Esophagus muscularis mucosa (tissue), 4 donors: ENCODE results near the gene ZNF362. TPM values are rescaled to one million over a fixed set of nuclear protein-coding genes. Genes with fewer than 3 reads are reported as not detected.

ENCODE experiments used
- DNase-seq: peaks from one replicate; pipeline ENCODE4 v3.0.0-alpha.2; 2017; ENCODE audit errors: extremely low spot score
- H3K27ac ChIP-seq, 4 donors: fragments of 200-600 bp; sonication (generic); replicated peaks in 1 of 4; 1 replicate in 3 of 4; 2 replicates in 1 of 4; pipeline ENCODE4 v1.5.1; 2016 to 2019; ENCODE audit warnings: mild to moderate bottlenecking in 1 of 4
- H3K27me3 ChIP-seq, 4 donors: fragments of 200-600 bp; sonication (generic); one replicate each; pipeline versions ENCODE4 v1.5.1 to v1.6.0; 2016 to 2019
- H3K36me3 ChIP-seq, 4 donors: fragments of 200-600 bp; sonication (generic); one replicate each; pipeline ENCODE4 v1.5.1; 2016 to 2019
- H3K4me1 ChIP-seq, 4 donors: fragments of 200-600 bp; sonication (generic); one replicate each; pipeline ENCODE4 v1.5.1; 2016 to 2019
- H3K4me3 ChIP-seq, 4 donors: fragments of 200-600 bp; sonication (generic); 1 replicate in 2 of 4; 2 replicates in 2 of 4; pipeline ENCODE4 v1.5.1; 2016 to 2019; ENCODE audit warnings: mild to moderate bottlenecking in 4 of 4, moderate library complexity in 1 of 4
- H3K9me3 ChIP-seq, 4 donors: fragments of 200-600 bp; sonication (generic); 1 replicate in 3 of 4; 2 replicates in 1 of 4; pipeline ENCODE4 v1.5.1; 2016 to 2019
- CTCF ChIP-seq, 3 experiments: fragments of 200-600 bp in 2 of 3; fragments of 450-650 bp in 1 of 3; sonication (generic) in 2 of 3; IDR thresholded peaks; one replicate each; pipeline ENCODE4 v1.5.1; 2017 to 2019; ENCODE audit warnings: antibody characterized with exemption in 3 of 3, mild to moderate bottlenecking in 2 of 3, moderate library complexity in 1 of 3
- EP300 ChIP-seq: sonication (generic); formaldehyde crosslinking; IDR thresholded peaks from one replicate; pipeline ENCODE4 v1.6.1; 2017; ENCODE audit warnings: antibody characterized with exemption
- POLR2A ChIP-seq: fragments of 450-650 bp; IDR thresholded peaks from one replicate; pipeline ENCODE4 v1.6.1; 2017; ENCODE audit warnings: antibody characterized with exemption, moderate library complexity, mild to moderate bottlenecking, low read depth
- POLR2AphosphoS5 ChIP-seq, 2 donors: sonication (generic); formaldehyde crosslinking; IDR thresholded peaks; one replicate each; pipeline ENCODE4 v1.6.1; 2017; ENCODE audit warnings: antibody characterized with exemption in 2 of 2
- WGBS: methylation state at CpG from one replicate; pipeline ENCODE4 v1.1.5; 2018; 5-methylcytosine and 5-hydroxymethylcytosine counted together
- intact Hi-C: fragments of 100-400 bp; cut with DNase I; formaldehyde crosslinking; loops from one replicate; pipeline ENCODE4 v1.15.1; 2023
- total RNA-seq, 4 donors: library from RNA; depleted of rRNA; stranded (reverse); fragments of >200 nt; gene quantifications; one replicate each; pipeline versions ENCODE4 v1.1.0 to v1.2.1, GENCODE V29; 2016

Gene ZNF362
- total RNA-seq, 4 donors from 2014 or later, result 17.2 to 35.3 (median 25.1) TPM

GRCh38 chr1:33276573-33277298 lies 20.4 kb downstream of the ZNF362 start:
- intact Hi-C loops, result no loop called here
- Histone ChIP-seq H3K27ac (no peak overlapping the region), H3K4me1 (peaks cover 0 to 15% (median 9%) of the 10 kb centered on the region in 4 donors), H3K9me3 (no peaks in the 10 kb centered on the region), H3K36me3 (peaks cover 27 to 60% (median 57%) of the 10 kb centered on the region in 4 donors), H3K27me3 (no peaks in the 10 kb centered on the region), H3K4me3 (no peak overlapping the region)
- 86% methylated on average over 22 of the region's 30 CpGs for WGBS
- DNase-seq, result no peak
- TF ChIP-seq EP300, result no peak
- TF ChIP-seq CTCF (IDR thresholded peaks at IDR 0.05), result no peak
- TF ChIP-seq POLR2A, result no peak
- TF ChIP-seq POLR2AphosphoS5 (IDR thresholded peaks at IDR 0.05), result no peak

DNA sequence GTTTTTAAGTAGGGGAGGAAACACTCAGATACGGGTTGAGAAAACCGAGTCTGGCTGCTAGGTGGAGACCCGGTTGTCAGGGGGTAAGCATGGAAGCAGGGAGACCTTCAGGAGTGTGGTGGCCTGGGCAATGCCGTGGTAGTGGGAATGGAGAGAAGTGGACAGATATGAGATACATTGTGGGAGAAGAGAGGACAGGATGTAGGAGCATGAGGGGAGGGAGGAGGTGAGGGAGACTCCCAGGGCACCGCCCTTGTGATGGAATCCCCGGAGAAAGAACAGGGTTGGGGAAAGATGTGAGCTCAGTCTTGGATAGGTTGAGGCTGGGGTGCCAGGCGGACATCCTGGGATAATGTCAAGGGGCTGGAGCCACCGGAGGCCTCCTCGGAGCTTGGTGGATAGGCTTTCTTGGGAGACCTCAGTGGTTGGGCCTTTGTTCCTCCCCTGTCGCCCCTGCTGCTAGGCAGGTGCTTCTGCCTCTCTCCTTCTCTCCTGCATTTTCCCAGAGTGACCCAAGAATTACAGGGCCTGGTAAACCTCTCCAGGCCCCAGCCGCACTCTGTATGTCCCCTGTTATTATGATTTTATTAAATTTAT lies 21.3 kb downstream of the ZNF362 start:
- H3K27me3 ChIP-seq, result no peaks in the 10 kb centered on the region
- intact Hi-C loops, result no loop called here
- H3K4me3 ChIP-seq, result no peak overlapping the region
- H3K4me1 ChIP-seq, result peaks cover 0 to 11% (median 3%) of the 10 kb centered on the region in 4 donors
- TF ChIP-seq EP300, result no peak
- TF ChIP-seq CTCF (IDR thresholded peaks at IDR 0.05), result no peak
- TF ChIP-seq POLR2A, result no peak
- no peak for TF ChIP-seq POLR2AphosphoS5 (IDR thresholded peaks at IDR 0.05)
- WGBS, result 91% methylated on average over 11 of the region's 11 CpGs
- no peak overlapping the region for H3K27ac ChIP-seq
- DNase-seq, result no peak
- H3K36me3 ChIP-seq, result peaks cover 36 to 68% (median 65%) of the 10 kb centered on the region in 4 donors
- no peaks in the 10 kb centered on the region for H3K9me3 ChIP-seq

DNA sequence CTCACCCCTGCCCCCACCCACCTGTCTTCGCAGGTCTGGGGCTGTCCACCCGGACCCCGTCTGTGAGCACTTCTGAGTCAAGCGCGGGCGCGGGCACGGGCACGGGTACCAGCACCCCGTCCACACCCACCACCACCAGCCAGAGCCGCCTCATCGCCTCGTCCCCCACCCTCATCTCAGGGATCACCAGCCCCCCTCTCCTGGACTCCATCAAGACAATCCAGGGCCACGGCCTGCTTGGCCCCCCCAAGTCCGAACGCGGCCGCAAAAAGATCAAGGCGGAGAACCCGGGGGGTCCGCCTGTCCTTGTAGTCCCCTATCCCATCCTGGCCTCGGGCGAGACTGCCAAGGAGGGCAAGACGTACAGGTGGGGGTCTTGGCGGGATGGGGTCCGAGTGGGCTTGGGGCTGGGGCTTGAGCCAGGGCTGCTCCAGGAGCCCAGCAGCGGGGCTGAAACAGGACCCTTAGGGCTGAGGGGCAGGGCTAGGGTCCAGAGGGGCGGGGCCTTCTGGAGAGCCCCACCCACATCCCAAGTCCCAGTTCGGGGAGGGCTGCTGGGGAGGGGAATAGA lies 23.9 kb downstream of the ZNF362 start:
- H3K27me3 ChIP-seq, result no peaks in the 10 kb centered on the region
- H3K27ac ChIP-seq, result no peak overlapping the region
- 95% methylated on average over 21 of the region's 29 CpGs for WGBS
- no peaks in the 10 kb centered on the region for H3K9me3 ChIP-seq
- no peak for DNase-seq
- intact Hi-C loops, result no loop called here
- no peaks in the 10 kb centered on the region for H3K4me1 ChIP-seq
- H3K4me3 ChIP-seq, result no peak overlapping the region
- no peak for TF ChIP-seq CTCF (IDR thresholded peaks at IDR 0.05)
- no peak for TF ChIP-seq POLR2AphosphoS5 (IDR thresholded peaks at IDR 0.05)
- TF ChIP-seq POLR2A, result no peak
- no peak for TF ChIP-seq EP300
- peaks cover 38 to 91% (median 85%) of the 10 kb centered on the region in 4 donors for H3K36me3 ChIP-seq

- H3K27ac ChIP-seq, result no peak overlapping the region
- no peak overlapping the region for H3K4me3 ChIP-seq
- H3K4me1 ChIP-seq, result peaks cover 7 to 11% (median 10%) of the 10 kb centered on the region in 4 donors
- no peak for DNase-seq
- no peak for TF ChIP-seq POLR2AphosphoS5 (IDR thresholded peaks at IDR 0.05)
- TF ChIP-seq EP300, result no peak
- TF ChIP-seq POLR2A, result no peak
- no peak for TF ChIP-seq CTCF (IDR thresholded peaks at IDR 0.05)
- WGBS, result 85% methylated on average over 8 of the region's 17 CpGs
- intact Hi-C loops, result no loop called here
- no peaks in the 10 kb centered on the region for H3K9me3 ChIP-seq
- no peaks in the 10 kb centered on the region for H3K27me3 ChIP-seq
- H3K36me3 ChIP-seq, result peaks cover 34 to 88% (median 73%) of the 10 kb centered on the region in 4 donors
Measured at GRCh38 chr1:33281554-33282303, 25.4 kb downstream of the ZNF362 start.
